ENCODE data around the gene TUBB3. TPM values are rescaled to one million over a fixed set of nuclear protein-coding genes. Genes with fewer than 3 reads are reported as not detected.

TUBB3 gene
- total RNA-seq, 1 donor: 95.9 TPM

- H3K4me3 ChIP-seq (ENCODE audit: low read depth, low read length): no peak overlapping the region
- no peak for TF ChIP-seq CTCF (IDR thresholded peaks at IDR 0.05; ENCODE audit: insufficient read depth, low read depth, low read length)
- DNase-seq (ENCODE audit: low read depth): no peak
These were observed 29.2 kb upstream of the TUBB3 start for GRCh38 chr16:89893642-89894548.

- H3K4me3 ChIP-seq (ENCODE audit: low read depth, low read length): no peak overlapping the region
- TF ChIP-seq CTCF (IDR thresholded peaks at IDR 0.05; ENCODE audit: insufficient read depth, low read depth, low read length): no peak
- no peak for DNase-seq (ENCODE audit: low read depth)
These were observed 27.5 kb upstream of the TUBB3 start for GRCh38 chr16:89895482-89896250.

DNA sequence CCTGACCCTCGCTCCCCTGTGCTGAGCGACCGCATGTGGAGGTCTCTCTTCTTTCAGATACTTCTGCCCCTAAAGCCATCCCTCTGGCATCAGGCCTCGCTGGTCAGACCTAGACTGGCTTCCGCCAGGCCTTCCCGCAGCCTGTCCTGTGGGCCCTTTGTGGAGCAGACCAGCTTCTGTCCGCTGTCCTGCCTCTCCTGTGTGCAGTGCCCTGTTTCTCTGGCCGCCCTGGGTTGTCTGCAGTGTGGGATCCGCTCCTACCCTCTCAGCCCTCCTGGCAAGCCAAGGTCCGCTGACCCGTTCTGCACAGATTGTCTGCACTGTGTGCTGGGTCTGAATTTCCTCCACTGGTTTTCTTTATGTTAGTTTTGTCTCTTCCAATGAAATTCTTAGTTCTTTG, 25.9 kb upstream of the TUBB3 start:
- DNase-seq (ENCODE audit: low read depth): no peak
- TF ChIP-seq CTCF (IDR thresholded peaks at IDR 0.05; ENCODE audit: insufficient read depth, low read depth, low read length): no peak

GRCh38 chr16:89898201-89898967, 24.8 kb upstream of the TUBB3 start:
- no peak overlapping the region for H3K4me3 ChIP-seq (ENCODE audit: low read depth, low read length)
- no peak for TF ChIP-seq CTCF (IDR thresholded peaks at IDR 0.05; ENCODE audit: insufficient read depth, low read depth, low read length)
- DNase-seq (ENCODE audit: low read depth): no peak

More for the DNA sequence above, 25.9 kb upstream of the TUBB3 start:
- H3K4me3 ChIP-seq (ENCODE audit: low read depth, low read length): no peak overlapping the region

GRCh38 chr16:89899879-89900481, 23.2 kb upstream of the TUBB3 start:
- TF ChIP-seq CTCF (IDR thresholded peaks at IDR 0.05; ENCODE audit: insufficient read depth, low read depth, low read length): no peak
- H3K4me3 ChIP-seq (ENCODE audit: low read depth, low read length): no peak overlapping the region
- DNase-seq (ENCODE audit: low read depth): no peak

DNA sequence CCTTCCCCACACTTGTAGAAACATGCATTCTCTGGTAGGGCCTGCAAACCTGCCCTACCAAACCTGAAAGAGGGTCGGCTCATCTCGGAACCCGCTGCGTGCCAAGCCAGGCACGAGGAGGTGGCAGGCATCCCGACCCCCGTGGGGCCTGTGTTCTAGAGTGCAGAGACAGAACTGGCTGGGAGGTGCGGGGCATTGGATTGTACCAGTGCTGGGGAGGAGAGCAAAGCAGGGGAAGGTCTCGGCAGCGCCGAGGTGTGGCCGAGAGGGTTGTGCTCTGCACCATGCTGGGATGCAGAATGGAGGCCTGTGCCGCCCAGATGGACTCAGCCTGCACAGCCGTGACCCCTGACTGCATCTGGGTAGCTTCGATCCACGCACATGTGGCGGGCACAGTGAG, 22.3 kb upstream of the TUBB3 start:
- DNase-seq (ENCODE audit: low read depth): no peak
- H3K4me3 ChIP-seq (ENCODE audit: low read depth, low read length): no peak overlapping the region
- no peak for TF ChIP-seq CTCF (IDR thresholded peaks at IDR 0.05; ENCODE audit: insufficient read depth, low read depth, low read length)

All from fibroblast of villous mesenchyme (primary cell).